Embryonic facial prominence (tissue), 1 donor: ENCODE results near the gene STRBP.
"Not testable (repeated sequence)": the region's sequence is repeated elsewhere in the genome, so short reads cannot be mapped to it uniquely, and the experiment has no call there.

Source experiments
- DNase-seq: peaks from one replicate; pipeline ENCODE4 v3.0.0-alpha.2; 2016; ENCODE audit errors: extremely low spot score

The STRBP gene

DNA sequence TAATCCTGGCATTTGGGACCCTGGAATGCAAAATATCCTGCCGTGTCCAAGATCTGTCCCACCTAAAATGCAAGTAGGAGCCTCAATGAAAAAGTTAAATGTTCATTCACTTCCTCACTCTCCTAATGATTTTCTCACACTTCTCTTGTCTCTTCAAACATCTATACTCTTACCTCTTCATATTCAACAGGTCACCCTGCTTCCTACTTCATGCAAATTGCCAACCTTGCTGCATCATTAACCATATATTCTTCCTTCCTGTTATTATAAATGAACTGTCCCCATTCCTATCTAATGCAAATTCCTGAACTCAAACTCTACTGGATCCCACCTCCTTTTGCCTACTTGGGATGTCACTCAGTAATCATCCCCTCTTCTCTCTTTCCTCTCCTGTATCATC is 74.4 kb downstream of the STRBP start:
- no peak for DNase-seq

DNA sequence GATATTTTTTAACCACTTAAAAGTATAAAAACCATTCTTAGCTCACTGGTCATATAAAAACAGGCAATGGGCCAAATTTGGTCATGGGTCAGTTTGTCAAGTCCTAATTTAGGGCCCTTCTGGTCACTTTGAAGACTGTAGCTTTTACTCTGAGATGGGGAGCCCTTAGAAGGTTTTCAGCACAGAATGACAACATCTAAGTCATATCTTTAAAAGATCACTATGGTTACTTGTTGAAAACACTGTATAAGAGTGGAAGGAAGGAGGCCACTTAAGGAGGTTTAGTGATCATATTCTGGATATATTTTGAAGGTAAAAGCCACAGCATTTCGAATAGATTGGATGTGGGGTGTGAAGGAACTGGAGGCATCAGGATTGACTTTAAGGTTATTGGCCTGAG is 76.7 kb downstream of the STRBP start:
- DNase-seq, result no peak

DNA sequence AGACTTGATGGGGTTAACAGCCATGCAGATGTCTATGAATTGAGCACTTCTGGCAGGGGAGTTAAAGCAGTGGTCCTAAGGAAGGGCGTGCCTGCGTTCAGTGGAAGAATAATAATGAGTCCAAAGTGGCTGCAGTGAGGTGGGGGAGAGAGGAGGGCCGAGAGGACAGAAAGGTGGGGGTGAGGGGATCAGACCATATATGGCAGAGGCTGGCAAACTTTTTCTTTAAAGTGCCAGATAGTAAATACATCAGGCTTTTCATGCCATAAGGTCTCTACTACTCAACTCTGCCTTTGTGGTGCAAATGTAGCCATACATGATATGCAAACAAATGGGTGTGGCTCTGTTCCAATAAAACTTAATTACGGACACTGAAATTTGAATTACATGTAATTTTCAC is 77.1 kb downstream of the STRBP start:
- no peak for DNase-seq

DNA sequence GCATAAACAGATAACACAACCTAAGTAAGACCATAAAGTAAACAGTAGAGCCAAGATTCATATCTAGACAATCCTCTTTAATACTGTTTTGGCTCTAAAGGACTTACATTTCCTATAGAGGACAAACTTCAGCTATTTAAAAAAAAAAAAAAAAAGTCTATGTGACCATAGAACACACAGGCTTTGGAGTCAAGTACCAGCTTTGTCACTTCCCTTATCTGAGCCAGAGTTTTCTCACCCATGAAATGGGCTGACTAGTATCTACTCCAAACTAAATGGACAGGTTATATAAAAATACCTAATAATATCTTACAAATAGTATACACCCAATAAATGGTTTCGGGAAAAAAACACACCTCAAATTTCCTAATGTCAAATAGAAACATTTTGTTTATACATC is 81.3 kb downstream of the STRBP start:
- DNase-seq, result no peak

DNA sequence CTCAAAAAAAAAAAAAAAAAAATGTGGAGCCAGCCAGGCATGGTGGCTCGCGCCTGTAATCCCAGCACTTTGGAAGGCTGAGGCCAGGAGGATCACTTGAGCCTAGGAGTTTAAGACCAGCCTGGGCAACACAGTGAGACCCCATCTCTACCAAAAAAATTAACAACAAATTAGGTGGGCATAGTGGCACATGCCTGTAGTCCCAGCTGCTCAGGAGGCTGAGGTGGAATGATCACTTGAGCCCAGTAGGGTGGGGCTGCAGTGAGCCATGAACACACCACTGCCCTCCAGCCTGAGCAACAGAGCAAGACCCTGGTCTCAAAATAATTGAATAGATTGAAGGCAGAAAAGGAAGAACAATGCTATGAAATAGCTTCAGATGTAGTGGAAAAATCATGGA is 82.4 kb downstream of the STRBP start:
- DNase-seq, result not testable (repeated sequence)

DNA sequence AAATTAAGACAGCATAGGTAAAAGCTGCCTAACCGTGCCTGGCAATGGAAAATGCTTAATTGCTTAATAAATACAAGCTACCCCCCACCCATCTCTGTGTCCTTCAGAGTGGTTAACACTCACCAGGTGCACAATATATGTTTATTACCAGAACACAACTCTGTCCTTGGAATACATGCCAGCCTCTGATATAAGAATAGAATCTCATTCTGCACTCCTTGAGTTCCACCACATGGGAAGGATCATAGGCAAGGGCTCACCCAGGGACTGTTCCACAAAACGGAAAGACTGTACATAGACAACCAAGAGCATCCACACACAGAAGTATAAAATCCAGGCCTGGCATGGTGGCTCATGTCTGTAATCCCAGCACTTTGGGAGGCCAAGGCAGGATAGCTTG is 91.4 kb downstream of the STRBP start:
- no peak for DNase-seq

DNA sequence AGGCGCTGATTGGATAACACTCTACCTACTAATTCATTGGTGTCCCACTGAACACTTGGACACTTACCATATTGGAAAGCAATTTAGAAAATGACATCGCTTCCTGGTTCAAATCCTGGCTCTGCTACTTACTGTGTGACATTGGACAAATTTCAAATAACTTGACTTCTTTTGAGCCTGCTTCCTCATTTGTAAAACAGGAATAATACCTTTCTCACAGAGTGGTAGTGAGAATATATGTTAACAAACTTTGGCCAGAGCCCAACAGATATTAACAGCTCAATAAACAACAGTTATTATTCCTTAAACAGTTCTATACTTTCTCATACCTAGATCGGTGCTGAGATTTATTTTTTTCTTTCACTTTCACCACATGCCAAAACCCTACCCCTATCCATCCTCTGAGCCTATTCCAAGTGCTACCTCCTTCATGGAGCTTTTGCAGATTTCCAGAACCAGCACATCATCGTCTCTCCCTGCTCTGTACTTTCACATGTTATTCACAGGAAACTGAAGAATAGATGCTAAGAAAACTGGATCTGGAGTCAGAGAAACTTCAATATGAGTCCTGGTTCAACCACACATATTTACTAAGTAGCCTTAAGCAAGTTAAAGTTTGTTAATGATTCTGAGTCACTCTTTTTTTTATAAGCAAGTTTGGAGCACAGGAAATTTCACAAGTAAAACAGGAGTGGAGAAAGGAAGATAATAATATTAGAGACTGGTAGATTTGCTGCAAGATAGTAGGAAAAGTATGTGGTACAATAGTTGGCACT is 92.3 kb downstream of the STRBP start:
- no peak for DNase-seq

DNA sequence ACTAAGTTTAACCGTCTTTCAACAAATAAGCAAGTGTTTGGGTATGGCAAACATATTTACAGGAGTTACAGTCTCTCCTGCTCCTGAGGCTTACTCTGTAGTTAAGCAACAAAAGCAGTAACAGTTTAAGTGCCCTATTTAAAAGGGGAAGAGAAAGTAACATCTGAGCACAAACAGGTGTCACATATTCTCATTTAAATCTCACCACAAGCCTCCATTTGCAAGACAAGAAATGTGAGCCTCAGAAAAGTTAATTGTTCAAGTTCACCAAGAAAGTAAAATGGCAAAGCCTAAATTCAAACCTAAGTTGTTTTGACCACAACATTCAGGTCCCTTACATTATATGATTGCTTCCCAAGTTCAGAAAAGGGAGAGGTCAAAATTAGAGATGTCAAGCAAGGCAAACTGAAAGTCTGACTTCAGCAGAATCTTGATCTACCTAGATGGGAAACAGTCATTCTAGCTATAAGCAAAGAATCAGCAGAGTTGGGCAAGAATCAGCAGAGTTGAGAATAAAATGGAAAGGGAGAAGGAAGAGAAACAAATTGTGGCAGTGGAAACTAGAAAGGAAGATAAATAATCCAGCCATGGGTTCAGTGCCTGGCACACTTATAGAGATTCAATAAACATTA is 93.4 kb downstream of the STRBP start:
- DNase-seq, result no peak

DNA sequence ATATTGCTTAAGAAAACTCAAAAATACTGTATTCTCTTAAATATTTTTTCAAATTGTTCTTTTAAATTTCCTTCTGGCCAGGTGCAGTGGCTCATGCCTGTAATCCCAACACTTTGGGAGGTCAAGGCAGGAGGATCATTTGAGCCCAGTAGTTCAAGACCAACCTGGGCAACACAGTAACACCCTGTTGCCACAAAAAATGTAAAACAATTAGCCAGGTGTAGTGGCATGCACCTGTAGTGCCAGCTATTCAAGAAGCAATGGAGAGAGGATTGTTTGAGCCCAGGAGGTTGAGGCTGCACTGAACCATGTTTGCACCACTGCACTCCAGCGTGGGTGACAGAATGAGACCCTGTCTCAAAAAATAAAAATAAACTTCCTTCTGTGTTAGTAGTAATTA is 94.3 kb downstream of the STRBP start:
- no peak for DNase-seq

DNA sequence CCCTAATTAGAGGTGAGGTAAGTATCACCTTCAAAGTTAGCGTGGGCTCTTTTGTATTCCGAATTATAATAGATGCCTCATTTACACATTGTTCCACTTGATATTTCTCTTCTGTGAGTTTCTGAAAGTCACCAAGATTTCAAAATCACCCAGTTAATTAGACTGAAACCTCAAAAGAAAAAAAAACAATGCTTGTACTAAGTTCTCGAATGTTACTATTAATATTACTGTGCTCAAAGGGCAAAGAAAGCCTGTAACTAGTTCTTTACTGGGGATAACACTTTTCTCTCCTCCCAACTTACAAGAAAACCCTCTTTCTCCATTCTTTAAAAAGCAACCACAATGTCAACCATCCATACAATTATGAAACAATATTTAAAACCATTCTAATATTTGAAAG is 98.5 kb downstream of the STRBP start:
- no peak for DNase-seq

DNA sequence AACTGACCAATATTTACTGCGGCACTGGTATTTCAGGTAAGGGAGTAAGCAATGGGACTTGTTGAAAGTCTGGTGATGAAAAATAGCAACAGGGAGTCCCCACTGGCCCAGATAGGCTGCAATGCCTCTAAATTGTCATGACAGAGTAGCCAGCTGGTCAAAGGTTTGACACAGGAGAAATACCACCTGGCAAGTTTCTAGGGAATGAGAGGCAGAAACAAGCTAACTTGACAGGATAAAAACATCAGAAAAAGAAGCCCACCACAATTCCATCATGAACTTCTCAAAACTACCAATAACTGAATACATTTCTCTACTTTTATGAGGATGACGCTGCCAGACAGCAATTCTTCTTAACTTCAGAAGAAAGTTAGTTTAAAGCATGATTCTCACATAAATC is 99.8 kb downstream of the STRBP start:
- DNase-seq, result no peak

DNA sequence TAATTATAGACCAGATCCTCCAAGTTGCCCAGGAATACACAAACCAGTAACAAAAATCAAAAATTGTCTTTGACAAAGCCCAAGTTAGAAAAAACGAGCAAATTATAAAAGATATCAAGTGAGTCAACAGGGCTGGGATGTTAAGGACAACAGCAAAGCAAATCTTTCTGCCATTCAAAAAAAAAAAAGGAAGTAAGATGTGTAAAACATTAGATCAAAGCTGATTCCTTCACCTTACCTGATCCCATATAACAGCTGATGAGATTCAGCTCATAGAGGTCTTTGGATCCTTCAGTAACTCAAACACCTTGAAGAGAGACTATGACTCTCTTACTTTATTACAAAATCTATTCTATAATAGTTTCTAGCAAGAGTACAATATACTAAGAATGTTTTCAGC is 100.9 kb downstream of the STRBP start:
- no peak for DNase-seq

DNA sequence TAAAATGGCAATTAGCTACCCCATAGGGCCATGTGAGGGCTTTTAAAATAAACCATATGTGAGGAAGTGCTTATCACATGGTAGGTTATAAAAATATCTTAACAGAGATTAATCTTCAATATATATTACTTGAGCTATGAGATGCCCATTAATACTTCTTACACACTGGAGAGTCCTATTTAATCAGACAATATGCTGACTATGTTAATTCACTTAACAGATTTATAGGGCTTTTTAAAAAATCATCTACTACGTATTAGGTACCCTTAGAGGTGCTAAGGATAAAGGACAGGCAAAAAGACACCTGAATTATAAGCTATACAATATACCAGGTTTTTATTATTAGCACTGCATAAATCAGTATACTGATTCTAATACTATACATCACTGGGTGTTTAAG is 102.6 kb downstream of the STRBP start:
- DNase-seq, result no peak

DNA sequence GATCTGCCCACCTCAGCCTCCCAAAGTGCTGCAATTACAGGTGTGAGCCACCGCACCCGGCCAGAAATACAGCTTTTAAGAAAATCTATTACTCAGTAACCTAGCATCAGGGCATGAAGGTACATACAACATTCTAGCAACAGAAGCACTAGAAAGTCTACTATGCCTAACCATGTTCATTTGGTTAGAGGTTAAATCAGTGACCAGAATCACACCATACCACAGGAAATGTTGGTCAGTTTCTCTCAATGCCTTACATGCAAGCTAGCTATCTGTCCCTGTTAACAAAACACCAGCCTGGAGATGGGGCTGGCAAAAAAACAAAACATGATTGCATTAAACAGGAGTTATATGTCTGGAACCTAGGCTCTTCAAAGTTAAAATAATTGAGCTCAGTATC is 104.1 kb downstream of the STRBP start:
- DNase-seq, result no peak

DNA sequence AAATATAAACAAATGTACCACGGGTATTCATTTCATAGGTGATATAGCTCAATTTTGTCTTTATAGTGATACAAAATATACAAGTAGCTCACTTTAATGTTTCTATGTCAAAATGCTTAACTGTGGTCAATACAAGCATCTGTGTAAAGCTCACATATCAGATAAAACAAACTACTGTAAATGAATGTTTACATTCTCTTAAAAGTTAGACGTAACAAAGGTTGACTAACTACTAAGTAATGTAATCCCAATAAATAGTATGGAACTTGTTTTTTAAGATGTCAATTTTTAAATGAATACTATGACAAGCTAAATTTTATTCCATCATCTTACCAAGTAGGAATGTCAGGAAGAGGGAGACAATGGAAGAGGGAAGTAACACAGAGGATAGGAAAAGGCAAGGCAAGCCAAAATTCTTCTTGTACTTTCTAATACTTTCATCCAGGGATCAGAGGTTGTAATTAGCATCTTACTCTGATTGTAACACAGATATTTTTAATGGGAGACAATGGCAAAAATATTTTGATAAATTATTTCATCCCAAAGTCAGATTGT is 105.5 kb downstream of the STRBP start:
- no peak for DNase-seq

DNA sequence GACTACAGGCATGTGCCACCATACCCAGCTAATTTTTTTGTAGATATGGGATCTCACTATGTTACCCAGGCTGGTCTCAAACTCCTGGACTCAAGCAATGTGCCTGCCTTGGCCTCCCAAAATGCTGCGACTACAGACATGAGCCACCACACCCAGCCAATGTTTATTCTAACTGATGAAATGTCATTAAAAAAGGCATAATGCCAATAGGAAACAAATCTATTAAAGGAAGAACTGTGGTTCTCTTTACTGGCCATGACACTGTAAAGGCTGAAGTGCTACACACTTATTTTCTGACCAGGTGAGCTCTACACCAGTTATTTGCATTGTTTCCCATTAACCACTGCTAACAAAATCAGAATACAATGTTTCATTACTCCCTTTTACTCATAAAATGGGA is 106.0 kb downstream of the STRBP start:
- no peak for DNase-seq

DNA sequence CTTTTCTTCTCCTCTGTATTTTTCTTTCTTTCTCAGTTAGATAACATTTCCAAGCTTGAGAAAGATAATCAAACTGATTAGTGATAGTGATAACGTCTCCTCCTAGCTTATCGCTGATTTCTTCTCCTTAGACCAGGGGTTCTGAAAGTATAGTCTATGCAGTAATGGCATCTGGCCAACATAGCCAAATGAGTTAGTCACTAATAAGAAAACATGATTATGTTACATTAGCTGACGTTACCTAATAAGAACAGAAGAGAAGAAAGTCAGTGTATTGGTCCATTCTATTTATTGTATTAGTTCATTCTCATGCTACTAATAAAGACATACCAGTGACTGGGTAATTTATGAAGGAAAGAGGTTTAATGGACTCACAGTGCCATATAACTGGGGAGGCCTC is 111.2 kb downstream of the STRBP start:
- DNase-seq, result no peak

DNA sequence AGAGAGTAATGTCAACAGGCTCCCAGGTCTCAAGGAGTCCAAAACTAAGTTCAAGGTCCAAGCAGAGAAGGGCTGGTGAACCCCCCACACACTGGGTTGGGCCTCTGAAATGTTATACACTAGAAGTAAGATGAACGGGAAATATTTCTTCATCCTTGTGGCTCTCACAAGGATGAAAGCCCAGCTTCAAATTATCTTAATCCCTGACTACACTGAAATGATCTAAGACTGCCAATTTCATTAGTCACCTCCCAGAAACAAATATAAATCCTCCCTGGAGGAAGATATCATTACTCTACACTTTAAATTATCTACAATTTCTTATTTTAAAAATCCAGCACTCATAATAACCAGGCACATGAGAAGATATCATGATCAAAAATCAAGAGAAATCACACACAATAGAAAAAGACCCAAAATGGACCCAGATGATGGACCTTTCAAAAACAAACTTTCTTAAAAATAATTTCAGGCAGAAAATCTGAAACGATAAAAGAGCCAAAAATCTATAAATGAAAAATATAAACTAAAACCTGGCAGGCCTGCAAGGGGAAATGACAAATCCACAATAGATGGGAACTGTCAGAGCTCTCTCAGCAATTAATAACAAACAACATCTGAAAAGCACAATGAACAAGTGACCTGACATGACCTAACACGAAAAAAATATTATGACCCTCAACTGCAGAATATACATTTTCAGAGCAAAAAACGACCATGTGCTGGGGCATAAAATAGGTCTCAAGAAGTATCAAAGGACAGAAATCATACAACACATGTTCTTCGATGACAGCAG is 117.5 kb downstream of the STRBP start:
- no peak for DNase-seq

DNA sequence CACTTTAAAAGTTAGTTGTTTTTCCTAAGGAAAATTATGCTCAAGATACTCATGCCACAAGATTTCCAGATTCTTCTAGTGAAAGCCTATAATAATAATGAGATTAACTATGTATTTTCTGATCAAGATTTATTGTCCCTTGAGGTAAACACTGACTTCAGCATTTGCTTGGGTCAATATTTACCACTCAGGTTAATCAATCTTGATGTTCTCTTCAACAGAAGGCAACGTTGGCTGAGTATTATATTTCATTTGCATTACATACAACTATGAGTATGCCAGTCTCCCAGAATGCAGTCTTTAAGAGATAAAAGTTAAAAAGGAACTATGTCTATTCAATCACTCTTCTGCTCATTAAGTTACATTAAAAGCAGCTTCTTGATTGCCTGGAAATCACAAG is 119.3 kb downstream of the STRBP start:
- no peak for DNase-seq

DNA sequence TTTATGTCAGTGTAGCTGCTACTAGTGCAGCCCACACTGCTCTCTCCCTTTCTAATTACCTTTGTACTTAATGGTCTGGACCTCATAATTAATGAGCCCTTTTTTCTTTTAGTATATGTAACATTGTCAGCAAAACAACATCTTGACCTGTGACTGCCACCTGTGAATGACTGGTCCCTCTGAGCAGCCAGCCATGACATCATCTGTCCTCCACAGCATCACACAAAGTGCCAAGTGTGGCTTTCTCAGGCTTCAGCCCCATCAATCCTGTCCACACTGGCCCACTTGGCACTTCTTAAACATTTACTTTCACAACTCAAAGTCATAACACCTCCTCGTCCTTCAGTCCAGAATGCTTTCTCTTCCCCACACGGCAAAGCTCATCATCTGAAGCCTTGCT is 130.2 kb downstream of the STRBP start:
- no peak for DNase-seq

DNA sequence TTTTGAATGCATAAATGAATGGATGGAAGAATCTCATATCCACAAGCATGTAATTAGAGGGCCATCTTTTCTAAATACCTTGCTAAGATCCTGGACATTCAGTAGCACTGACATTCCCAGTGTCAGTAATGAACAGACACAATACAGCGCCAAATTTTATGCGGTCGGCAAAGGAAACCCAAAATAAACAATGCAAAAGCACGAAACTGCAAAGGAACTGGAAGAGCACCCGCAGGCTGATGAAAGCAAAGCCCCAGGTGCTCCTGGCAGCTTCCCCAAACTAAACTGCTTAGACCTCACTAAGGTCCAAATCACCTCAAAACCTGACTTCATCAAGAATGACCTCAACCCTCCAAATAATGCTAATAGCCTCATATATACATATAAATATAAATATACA is 133.0 kb downstream of the STRBP start:
- no peak for DNase-seq

DNA sequence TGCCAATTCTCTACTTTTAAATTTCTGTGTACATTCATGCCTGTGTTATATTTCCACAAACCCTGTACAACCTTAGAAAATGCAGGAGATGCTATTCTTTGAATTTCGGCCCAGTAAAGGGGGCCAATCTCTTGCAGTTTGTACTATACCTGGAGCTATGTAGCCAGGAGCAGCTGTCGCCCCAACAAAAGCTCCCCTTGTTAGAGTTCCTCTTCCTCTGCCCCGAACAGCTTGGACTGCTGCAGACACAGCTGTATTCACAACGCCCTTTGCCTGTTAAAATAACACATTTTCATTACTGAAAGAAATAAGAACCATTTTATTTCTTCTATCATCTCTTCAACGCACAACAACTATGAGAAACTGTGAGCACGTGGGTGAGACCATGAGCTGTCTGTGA is 135.7 kb downstream of the STRBP start:
- no peak for DNase-seq

DNA sequence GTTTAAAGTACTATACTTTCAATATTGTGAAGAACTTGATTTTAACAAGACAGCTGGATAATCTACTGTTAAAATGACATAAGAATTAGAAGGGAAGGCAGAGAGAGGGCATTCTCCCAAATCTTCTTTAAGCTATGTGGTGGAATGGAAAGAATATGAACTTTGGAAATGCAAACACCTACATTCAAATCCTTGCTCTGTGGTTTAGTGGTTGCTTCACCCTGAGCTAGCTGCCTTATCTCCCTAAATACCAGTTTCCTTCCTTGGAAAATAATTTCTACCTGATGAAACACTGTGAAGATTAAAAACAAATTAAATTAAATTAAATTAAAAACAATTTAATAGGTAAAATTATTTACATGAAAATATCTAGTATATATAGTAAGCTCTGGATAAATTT is 136.4 kb downstream of the STRBP start:
- DNase-seq, result no peak
